GM19043 (cell line): Measurements from ENCODE around the gene CD109.
"Not testable (repeated sequence)": the region's sequence is repeated elsewhere in the genome, so short reads cannot be mapped to it uniquely, and the experiment has no call there.

ENCODE experiments used
- ATAC-seq: cut with Tn5 transposase; IDR thresholded peaks from one replicate; pipeline ENCODE4 v1.9.1; 2021; ENCODE audit warnings: low read depth; ENCODE audit not compliant: unreplicated experiment

Gene CD109

GRCh38 chr6:73782911-73783310 lies 86.9 kb downstream of the CD109 start:
- ATAC-seq: no peak

GRCh38 chr6:73784726-73785505 lies 88.9 kb downstream of the CD109 start:
- ATAC-seq: no peak

- ATAC-seq: no peak
Measured at GRCh38 chr6:73790574-73790973, 94.6 kb downstream of the CD109 start.

DNA sequence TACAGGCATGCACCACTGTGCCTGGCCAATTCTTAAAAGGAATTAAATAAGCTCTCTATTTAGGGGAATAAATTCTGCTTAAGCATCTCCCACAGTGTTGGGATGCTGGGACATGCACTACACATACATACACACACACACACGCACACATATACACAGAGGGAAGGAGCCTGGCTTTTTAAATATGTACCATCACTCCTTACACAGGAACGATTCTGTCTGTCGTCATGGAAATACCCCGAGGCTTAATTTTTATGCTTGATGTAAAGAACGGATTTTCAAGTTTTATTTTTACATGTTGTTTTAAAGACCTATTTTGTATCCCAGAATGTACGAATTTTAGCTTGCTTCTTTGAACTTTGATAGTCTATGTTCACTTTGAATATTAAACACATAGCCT lies 95.3 kb downstream of the CD109 start:
- ATAC-seq: no peak

DNA sequence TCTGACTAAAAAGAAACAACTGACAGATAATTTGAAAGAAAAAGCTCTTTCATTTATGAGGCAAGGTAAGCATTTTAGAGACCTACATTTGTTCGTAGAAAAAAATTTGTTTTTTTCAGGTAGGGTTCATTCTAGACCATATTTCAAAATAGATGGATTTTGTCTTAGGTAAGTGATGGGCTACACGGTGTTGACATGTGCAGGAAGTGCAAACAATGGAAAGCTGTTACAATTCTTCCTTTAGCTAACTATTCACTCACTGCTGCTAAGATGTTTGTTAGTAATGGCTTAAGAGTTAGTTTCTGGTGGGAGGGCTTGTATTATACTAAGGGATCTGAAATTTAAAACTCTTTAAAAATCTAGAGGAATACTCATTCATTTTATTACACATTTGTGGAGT lies 96.7 kb downstream of the CD109 start:
- no peak for ATAC-seq

GRCh38 chr6:73796881-73797280 lies 100.9 kb downstream of the CD109 start:
- ATAC-seq: no peak

DNA sequence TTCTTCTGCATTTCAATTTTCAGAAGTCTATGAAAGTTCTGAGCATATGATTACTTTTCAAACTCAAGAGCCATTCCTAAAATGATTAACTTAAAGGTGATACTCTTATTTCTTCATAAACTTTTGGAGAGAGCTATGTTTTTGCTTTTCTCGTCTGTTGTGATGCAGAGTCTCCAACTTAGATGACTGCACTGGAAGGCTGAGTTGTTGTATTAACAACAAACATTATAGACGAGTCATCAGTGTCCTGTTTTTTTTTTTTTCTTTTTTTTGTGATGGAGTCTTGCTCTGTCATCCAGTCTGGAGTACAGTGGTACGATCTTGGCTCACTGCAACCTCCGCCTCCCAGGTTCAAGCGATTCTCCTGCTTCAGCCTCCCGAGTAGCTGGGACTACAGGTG lies 101.9 kb downstream of the CD109 start:
- no peak for ATAC-seq

DNA sequence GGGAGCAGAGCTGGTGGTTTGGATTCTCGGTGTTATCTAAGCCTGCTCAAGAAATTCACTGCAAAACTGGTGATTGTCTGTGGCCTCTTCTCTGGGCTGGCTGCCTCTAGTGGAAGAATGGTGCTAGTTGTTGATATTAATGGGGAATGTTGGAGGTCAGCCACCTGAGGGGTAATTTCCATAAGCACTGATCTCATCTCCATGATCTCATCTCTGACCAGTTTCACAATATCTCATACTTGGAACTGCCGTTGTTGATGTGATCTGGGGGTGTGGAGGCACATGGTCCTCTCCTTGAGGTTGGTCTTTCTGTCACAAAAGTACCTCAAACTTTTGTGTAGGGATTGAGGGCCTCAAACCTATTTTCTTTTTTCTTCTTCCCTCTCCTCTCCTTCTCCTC lies 102.6 kb downstream of the CD109 start:
- ATAC-seq: peak; percentile 61

DNA sequence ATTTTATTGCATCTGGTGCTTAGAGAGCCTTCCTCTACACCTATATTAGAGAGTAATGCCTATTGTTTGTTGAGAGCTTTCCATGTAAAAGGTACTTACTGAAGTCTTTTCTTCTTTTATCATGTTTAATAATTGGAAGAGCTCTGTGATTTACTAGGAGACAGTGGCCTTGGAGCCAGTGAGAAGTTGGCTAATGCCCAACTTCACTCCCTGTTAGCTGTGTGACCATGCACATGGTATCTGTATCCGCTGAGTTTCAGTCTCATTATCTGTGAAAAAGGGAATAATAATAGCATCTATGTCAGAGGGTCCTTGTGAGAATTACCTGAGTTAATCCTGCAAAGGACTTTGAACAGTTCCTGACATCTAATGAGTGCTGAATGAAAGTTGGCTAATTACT lies 105.0 kb downstream of the CD109 start:
- ATAC-seq: no peak

DNA sequence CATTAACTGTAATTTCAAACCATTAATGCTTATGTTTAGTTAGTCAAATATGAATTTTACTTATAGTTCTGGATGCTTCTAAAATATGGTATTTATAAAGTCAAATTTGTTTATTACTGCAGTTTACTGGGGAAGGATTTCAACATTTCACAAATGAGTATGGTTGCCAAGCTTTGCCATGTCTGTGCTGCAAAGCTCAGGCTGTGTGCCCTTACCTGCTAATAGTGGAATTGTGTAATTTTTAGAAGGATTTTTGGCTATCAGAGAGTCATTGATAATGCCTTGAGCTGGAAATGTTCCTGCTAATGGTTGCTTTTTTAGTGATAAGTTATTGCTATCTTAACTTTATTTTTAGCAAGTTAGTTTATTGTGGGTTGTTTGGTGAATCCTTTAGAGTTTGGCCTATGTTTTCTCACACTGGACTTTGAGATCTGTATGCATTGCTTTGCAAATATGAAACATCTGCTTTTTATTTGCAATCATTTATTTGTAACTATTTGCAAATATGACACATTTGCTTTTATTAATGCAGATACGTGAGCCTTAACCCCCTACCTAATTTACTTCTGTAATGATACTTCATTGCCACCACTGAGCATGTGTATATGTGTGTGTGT lies 105.8 kb downstream of the CD109 start:
- ATAC-seq: no peak

GRCh38 chr6:73802366-73802765 lies 106.4 kb downstream of the CD109 start:
- no peak for ATAC-seq

DNA sequence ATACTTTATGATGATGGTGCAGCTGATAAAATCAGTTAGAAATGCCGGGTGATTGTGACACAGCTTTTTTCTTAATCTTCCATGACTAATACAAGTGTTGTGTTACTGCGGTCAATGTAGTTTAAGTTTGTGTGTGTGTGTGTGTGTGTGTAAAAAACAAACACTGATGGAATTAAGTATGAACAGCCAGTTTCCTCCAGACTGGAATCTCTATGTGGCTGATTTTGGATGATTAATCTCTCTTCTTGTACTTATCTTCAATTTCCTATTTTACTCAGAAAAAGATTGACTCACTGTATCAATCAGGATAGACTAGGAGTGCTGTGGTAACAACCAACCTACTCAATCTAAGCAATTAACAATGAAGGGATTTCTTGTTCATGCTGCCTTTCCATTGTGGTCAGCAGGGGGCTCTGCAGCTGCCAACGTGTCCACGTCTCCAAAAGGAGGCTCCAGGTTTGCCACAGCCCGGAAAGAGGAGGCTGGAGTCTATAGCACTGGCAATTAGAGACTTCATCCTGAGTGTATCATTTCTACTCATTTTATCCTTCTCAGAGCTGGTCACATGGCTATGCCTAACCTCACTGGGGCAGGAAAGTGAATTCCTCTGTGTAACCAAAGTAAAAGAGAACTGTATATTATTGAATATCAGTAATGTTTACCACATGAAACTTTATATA lies 107.7 kb downstream of the CD109 start:
- ATAC-seq: no peak

- not testable (repeated sequence) for ATAC-seq
Measured at GRCh38 chr6:73805221-73805620, 109.2 kb downstream of the CD109 start.

- ATAC-seq: not testable (repeated sequence)
Measured at GRCh38 chr6:73805982-73806381, 110.0 kb downstream of the CD109 start.

GRCh38 chr6:73811706-73812105 lies 115.7 kb downstream of the CD109 start:
- no peak for ATAC-seq

DNA sequence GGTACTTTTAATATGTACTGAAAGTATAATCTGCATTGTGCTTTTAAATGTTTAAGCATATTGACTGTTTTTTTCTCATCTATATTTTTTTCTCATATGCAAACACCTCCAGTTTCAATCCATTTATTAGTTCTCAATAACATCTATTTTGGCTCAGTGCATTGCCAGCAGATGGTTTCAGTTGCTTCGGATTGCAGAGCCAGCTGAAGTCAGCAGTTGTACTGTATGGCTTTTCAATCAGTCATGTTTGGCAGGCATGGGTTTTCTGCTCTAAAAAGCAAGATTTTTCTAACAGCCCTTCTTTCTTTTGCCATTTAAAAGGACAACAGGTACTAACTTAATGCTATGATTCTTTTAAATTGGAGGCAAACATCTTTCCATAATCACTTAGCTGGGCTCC lies 121.2 kb downstream of the CD109 start:
- ATAC-seq: no peak

- no peak for ATAC-seq
Measured at GRCh38 chr6:73823046-73823735, 127.2 kb downstream of the CD109 start.

- no peak for ATAC-seq
Measured at GRCh38 chr6:73823832-73824231, 127.8 kb downstream of the CD109 start.

GRCh38 chr6:73826571-73826970 lies 130.6 kb downstream of the CD109 start:
- no peak for ATAC-seq

- no peak for ATAC-seq
Measured at GRCh38 chr6:73830119-73830518, 134.1 kb downstream of the CD109 start.

GRCh38 chr6:73832313-73832712 lies 136.3 kb downstream of the CD109 start:
- no peak for ATAC-seq
